HL-60 (cell line): ENCODE results near the gene FUT8.

ENCODE experiments used
- DNase-seq, 2 experiments: peaks; one replicate each; pipeline ENCODE4 v3.0.0-alpha.2; 2010 to 2020; ENCODE audit warnings: low read depth in 1 of 2, low spot score in 1 of 2
- H3K27ac ChIP-seq: fragments of 250-450 bp; sonication (Bioruptor Pico); replicated peaks from 2 replicates; pipeline ENCODE4 v1.5.1; 2020; ENCODE audit warnings: mild to moderate bottlenecking, moderate library complexity
- H3K27me3 ChIP-seq: fragments of 250-450 bp; sonication (Bioruptor Pico); 2 replicates; pipeline ENCODE4 v1.5.1; 2021; ENCODE audit warnings: mild to moderate bottlenecking, moderate library complexity; ENCODE audit not compliant: insufficient read depth, poor library complexity, severe bottlenecking
- H3K4me3 ChIP-seq: replicated peaks from 2 replicates; pipeline ENCODE4 v1.5.1; 2011; ENCODE audit warnings: mild to moderate bottlenecking, control low read depth, low read length; ENCODE audit not compliant: insufficient read depth
- GABPA ChIP-seq: IDR thresholded peaks from 2 replicates; pipeline ENCODE4 v1.6.1; 2012; ENCODE audit warnings: low read depth
- POLR2AphosphoS5 ChIP-seq: IDR thresholded peaks from 2 replicates; pipeline ENCODE4 v1.6.1; 2012; ENCODE audit warnings: low read depth
- REST ChIP-seq: IDR thresholded peaks from 2 replicates; pipeline ENCODE4 v1.6.1; 2012; ENCODE audit warnings: low read depth; ENCODE audit not compliant: insufficient replicate concordance
- SPI1 ChIP-seq: IDR thresholded peaks from 2 replicates; pipeline ENCODE4 v1.6.1; 2012; ENCODE audit warnings: low read depth, mild to moderate bottlenecking, borderline replicate concordance
- TF ChIP-seq, protein P1 (sequence below): IDR thresholded peaks from one replicate; pipeline ENCODE4 v1.5.1; 2011; ENCODE audit warnings: low read length, control low read depth, inconsistent platforms; ENCODE audit not compliant: insufficient read depth

Gene FUT8

DNA sequence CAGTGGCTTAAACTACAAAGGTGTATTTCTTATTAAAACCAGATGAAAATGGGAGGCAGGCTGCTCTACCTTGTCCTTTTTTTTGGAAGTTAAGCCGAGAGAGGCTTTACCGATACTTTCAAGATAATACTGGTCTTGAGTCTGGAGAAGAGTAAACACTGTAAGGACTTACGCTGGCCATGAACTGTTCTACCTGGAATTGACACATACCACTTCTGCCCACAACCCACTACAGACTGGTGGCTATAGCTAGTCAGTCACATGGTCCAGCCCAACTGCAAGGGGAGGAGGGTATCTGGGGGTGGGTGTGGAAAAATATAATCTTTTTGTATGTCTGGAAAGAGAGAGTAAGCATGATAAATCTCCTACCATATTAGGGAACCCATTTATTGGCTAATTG lies 4.4 kb upstream of the FUT8 start:
- Histone ChIP-seq H3K4me3 (no peak overlapping the region), H3K27me3 (no peaks in the 10 kb centered on the region), H3K27ac (no peak overlapping the region)
- TF ChIP-seq POLR2AphosphoS5 (no peak), GABPA (no peak), REST (no peak), SPI1 (no peak)
- TF ChIP-seq, protein P1, sequence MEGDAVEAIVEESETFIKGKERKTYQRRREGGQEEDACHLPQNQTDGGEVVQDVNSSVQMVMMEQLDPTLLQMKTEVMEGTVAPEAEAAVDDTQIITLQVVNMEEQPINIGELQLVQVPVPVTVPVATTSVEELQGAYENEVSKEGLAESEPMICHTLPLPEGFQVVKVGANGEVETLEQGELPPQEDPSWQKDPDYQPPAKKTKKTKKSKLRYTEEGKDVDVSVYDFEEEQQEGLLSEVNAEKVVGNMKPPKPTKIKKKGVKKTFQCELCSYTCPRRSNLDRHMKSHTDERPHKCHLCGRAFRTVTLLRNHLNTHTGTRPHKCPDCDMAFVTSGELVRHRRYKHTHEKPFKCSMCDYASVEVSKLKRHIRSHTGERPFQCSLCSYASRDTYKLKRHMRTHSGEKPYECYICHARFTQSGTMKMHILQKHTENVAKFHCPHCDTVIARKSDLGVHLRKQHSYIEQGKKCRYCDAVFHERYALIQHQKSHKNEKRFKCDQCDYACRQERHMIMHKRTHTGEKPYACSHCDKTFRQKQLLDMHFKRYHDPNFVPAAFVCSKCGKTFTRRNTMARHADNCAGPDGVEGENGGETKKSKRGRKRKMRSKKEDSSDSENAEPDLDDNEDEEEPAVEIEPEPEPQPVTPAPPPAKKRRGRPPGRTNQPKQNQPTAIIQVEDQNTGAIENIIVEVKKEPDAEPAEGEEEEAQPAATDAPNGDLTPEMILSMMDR = no peak
- no peak for DNase-seq

GRCh38 chr14:65410640-65411039 lies 1.9 kb upstream of the FUT8 start:
- TF ChIP-seq SPI1 = no peak
- no peak for TF ChIP-seq POLR2AphosphoS5
- TF ChIP-seq, protein P1 = no peak
- TF ChIP-seq REST = no peak
- TF ChIP-seq GABPA = no peak
- no peak for DNase-seq
- Histone ChIP-seq H3K4me3 (no peak overlapping the region), H3K27ac (no peak overlapping the region), H3K27me3 (no peaks in the 10 kb centered on the region)

GRCh38 chr14:65411656-65412031 lies 886 bp upstream of the FUT8 start:
- TF ChIP-seq, protein P1 = no peak
- TF ChIP-seq REST (no peak), POLR2AphosphoS5 (no peak), SPI1 (no peak), GABPA (no peak)
- peak; percentile 50 to 68 for DNase-seq
- Histone ChIP-seq H3K4me3 (peak overlapping the region; percentile 69), H3K27ac (peak overlapping the region; percentile 72), H3K27me3 (no peaks in the 10 kb centered on the region)
